Measurements from ENCODE around the gene NPHS1. TPM values are rescaled to one million over a fixed set of nuclear protein-coding genes. Genes with fewer than 3 reads are reported as not detected.
"Not testable (repeated sequence)": the region's sequence is repeated elsewhere in the genome, so short reads cannot be mapped to it uniquely, and the experiment has no call there.

The NPHS1 gene
- polyA plus RNA-seq, 3 donors: 138 to 184 (median 158) TPM

GRCh38 chr19:35887197-35887596, 34.9 kb upstream of the NPHS1 start:
- DNase-seq (ENCODE audit: extremely low read depth in 1 of 11, low read depth in 9 of 11, low spot score in 4 of 11): no peak

GRCh38 chr19:35885904-35886303, 33.6 kb upstream of the NPHS1 start:
- DNase-seq (ENCODE audit: extremely low read depth in 1 of 11, low read depth in 9 of 11, low spot score in 4 of 11): no peak

- DNase-seq (ENCODE audit: extremely low read depth in 1 of 11, low read depth in 9 of 11, low spot score in 4 of 11): no peak
These were observed 33.0 kb upstream of the NPHS1 start for GRCh38 chr19:35885225-35885738.

- no peak for DNase-seq (ENCODE audit: extremely low read depth in 1 of 11, low read depth in 9 of 11, low spot score in 4 of 11)
These were observed 31.6 kb upstream of the NPHS1 start for GRCh38 chr19:35883882-35884281.

- peak in 4 of 11 donors; percentile 55 to 81 (median 72) for DNase-seq (ENCODE audit: extremely low read depth in 1 of 11, low read depth in 9 of 11, low spot score in 4 of 11)
These were observed 30.0 kb upstream of the NPHS1 start for GRCh38 chr19:35882114-35882832.

GRCh38 chr19:35879770-35880317, 27.5 kb upstream of the NPHS1 start:
- peak in 7 of 11 donors; percentile 80 to 86 (median 85) for DNase-seq (ENCODE audit: extremely low read depth in 1 of 11, low read depth in 9 of 11, low spot score in 4 of 11)

- no peak for DNase-seq (ENCODE audit: extremely low read depth in 1 of 11, low read depth in 9 of 11, low spot score in 4 of 11)
These were observed 26.8 kb upstream of the NPHS1 start for GRCh38 chr19:35879068-35879467.

- no peak for DNase-seq (ENCODE audit: extremely low read depth in 1 of 11, low read depth in 9 of 11, low spot score in 4 of 11)
These were observed 22.2 kb upstream of the NPHS1 start for GRCh38 chr19:35874392-35874930.

GRCh38 chr19:35872180-35872579, 19.9 kb upstream of the NPHS1 start:
- DNase-seq (ENCODE audit: extremely low read depth in 1 of 11, low read depth in 9 of 11, low spot score in 4 of 11): no peak

GRCh38 chr19:35871611-35872010, 19.3 kb upstream of the NPHS1 start:
- no peak for DNase-seq (ENCODE audit: extremely low read depth in 1 of 11, low read depth in 9 of 11, low spot score in 4 of 11)

GRCh38 chr19:35870798-35871197, 18.5 kb upstream of the NPHS1 start:
- no peak for DNase-seq (ENCODE audit: extremely low read depth in 1 of 11, low read depth in 9 of 11, low spot score in 4 of 11)

- DNase-seq (ENCODE audit: extremely low read depth in 1 of 11, low read depth in 9 of 11, low spot score in 4 of 11): not testable (repeated sequence)
These were observed 17.9 kb upstream of the NPHS1 start for GRCh38 chr19:35870124-35870736.

GRCh38 chr19:35869327-35870123, 17.2 kb upstream of the NPHS1 start:
- DNase-seq (ENCODE audit: extremely low read depth in 1 of 11, low read depth in 9 of 11, low spot score in 4 of 11): peak in 1 of 11 donors; percentile 52

GRCh38 chr19:35868823-35869326, 16.6 kb upstream of the NPHS1 start:
- DNase-seq (ENCODE audit: extremely low read depth in 1 of 11, low read depth in 9 of 11, low spot score in 4 of 11): no peak

- DNase-seq (ENCODE audit: extremely low read depth in 1 of 11, low read depth in 9 of 11, low spot score in 4 of 11): no peak
These were observed 16.0 kb upstream of the NPHS1 start, which contains the start of gene APLP1 for GRCh38 chr19:35868172-35868822. Gene APLP1 (plus strand): TSS chr19:35868574. CDS start chr19:35868637, 63 bp downstream.

- no peak for DNase-seq (ENCODE audit: extremely low read depth in 1 of 11, low read depth in 9 of 11, low spot score in 4 of 11)
These were observed 10.7 kb upstream of the NPHS1 start for GRCh38 chr19:35863018-35863417.

- DNase-seq (ENCODE audit: extremely low read depth in 1 of 11, low read depth in 9 of 11, low spot score in 4 of 11): no peak
These were observed 10.2 kb upstream of the NPHS1 start for GRCh38 chr19:35862528-35862927.

GRCh38 chr19:35861640-35862160, 9.4 kb upstream of the NPHS1 start:
- DNase-seq (ENCODE audit: extremely low read depth in 1 of 11, low read depth in 9 of 11, low spot score in 4 of 11): no peak
